NCI-H2171 (cell line): ENCODE measurements around the gene NOXO1.

Experiments used
- DNase-seq: peaks from one replicate; lab custom pipeline; 2025; lab: John Stamatoyannopoulos, UW

NOXO1 gene

DNA sequence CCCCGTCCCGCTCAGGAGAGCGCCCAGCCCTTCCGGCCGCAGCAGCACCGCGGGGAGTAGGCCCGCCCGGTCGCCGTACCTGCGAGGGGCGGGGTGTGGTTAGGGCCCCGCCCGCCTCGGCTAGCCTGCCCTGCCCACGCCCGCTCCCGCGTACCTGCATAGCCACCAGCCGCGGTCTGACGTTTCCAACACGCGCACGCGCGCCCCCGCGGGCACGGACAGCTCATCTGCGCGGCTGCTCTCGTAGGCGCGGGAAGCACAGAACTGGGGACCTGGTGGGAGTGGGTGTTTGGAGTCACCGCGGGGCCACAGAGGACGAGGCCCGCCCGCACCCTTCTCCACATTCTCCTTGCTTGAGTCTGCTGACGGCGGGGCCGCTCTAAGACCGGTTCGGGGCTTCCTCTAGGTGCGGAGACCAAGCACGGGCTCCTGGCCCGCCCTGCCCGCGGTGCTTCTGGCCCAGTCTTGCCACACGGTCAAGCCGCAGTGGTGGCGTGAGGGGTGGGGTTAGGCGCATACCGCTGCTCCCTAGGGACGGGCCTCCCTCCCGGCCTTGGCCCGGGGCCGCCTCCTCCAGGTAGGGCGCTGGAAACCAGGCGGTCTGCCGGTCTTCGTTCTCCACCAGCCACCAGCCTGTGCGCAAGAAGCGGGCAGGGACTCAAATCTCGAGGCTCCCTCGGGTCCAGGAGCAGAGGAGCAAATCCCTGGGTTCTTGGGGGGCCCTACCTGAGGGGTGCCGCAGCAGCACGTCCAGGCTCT, 1.8 kb downstream of the NOXO1 start:
- peak; percentile 18 for DNase-seq

DNA sequence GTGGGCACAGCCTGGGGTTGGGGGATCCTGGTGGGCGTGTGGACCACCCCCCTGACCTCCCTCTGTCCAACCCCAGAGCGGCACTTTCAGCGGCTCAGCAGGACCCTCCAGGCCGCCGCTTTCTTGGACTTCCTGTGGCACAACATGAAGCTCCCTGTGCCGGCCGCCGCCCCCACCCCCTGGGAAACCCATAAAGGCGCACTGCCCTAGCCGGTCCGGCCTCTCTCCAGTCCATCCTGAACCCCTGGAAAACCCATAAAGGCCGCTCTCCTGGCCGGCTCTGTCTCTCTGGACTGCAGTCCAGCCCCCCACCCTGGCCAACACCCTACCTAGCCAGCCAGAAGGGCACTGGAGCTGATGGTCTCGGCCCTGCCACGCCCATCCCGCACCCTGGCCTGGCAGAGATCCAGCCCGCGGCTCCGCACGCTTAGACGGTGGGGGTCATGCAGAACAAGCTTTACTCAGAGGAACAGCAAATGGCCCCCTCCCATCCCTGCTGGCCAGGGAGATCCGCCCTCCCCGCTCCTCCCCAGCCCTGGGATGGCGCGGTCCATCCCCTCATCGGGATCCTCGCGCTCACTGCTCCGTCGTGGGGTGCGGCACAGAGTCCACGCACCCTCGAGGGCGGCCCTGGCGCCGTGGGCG, 2.7 kb downstream of the NOXO1 start:
- DNase-seq, result no peak

DNA sequence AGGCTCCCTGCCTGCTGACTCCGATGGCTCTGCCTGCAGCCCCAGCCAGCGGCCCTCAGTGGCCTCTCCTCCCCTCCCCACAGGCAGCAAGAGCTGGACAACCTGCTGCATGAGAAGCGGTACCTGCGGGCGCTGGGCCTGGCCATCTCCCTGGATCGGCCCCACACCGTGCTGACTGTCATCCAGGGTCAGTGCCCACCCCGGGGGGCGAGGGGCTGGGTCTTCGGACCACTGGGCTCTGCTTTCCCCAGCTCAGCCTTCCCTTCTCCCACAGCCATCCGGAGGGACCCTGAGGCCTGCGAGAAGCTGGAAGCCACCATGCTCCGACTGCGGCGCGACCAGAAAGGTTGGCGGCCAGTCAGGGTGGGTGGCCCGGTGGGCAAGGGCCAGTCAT, 3.4 kb downstream of the NOXO1 start:
- no peak for DNase-seq

DNA sequence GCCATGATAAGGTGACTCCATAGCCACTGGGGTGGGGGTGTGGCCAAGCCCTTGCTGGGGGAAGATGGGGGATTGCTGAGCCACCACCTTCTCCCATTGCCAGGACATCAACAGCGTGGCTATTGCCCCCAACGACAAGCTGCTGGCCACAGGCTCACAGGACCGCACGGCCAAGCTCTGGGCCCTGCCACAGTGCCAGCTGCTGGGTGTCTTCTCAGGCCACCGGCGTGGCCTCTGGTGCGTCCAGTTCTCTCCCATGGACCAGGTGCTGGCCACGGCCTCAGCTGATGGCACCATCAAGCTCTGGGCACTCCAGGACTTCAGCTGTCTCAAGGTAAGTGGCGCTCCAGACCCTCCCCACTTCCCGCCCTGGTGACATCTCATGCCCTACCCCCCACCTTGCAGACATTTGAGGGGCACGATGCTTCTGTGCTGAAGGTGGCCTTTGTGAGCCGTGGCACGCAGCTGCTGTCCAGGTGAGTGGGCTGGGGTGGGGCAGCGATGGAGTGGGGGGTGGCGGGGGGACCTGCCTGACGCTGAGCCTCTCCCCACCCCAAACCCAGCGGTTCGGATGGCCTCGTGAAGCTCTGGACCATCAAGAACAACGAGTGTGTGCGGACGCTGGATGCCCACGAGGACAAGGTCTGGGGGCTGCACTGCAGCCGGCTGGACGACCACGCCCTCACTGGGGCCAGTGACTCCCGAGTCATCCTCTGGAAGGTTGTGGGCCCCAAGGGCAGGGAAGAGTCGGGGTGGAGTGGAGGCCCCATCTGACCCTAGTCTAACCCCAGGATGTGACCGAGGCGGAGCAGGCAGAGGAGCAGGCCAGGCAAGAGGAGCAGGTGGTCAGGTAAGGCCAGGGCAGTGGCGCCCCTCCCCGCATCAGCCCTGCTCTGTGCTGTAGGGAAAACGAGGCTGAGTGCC, 4.1 kb downstream of the NOXO1 start:
- DNase-seq, result no peak

DNA sequence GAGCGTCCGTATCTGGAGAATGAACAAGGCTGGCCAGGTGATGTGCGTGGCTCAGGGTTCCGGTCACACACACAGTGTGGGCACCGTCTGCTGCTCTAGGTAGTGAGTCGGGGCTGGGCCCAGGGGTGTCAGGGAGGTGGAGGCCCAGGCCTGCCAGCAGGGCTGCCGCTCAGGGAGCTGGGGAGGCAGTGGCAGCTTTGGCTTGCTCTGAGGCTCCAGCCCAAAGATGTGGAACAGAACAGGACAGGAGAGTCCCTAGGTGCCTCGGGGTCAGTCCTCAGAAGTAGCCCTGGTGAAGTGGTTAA, 5.1 kb downstream of the NOXO1 start:
- DNase-seq, result no peak

DNA sequence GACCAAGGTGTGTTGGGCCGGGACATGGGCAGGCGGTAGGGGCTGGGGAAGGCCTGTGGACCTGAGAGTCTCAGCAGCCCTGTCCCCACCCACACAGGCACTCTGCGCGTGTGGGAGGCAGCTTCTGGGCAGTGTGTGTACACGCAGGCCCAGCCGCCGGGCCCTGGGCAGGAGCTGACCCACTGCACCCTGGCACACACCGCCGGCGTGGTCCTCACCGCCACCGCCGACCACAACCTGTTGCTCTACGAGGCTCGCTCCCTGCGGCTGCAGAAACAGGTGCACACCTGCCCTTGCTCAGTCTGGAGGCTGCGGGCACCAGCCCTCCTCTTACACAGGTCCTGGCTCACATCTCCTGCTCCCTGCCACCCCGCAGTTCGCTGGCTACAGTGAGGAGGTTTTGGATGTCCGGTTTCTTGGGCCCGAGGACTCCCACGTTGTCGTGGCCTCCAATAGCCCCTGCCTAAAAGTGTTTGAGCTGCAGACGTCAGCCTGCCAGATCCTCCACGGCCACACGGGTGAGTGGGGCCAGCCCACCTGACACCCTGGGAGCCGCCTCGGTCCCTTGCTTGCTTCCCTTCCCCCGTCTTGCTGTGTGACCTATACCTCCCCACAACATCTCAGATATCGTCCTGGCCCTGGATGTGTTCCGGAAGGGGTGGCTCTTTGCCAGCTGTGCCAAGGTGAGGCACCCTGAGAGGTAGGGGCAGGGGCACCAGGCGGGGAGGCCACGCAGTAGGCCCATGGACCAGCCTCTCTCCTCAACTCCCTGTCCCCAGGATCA, 5.6 kb downstream of the NOXO1 start:
- DNase-seq, result no peak

DNA sequence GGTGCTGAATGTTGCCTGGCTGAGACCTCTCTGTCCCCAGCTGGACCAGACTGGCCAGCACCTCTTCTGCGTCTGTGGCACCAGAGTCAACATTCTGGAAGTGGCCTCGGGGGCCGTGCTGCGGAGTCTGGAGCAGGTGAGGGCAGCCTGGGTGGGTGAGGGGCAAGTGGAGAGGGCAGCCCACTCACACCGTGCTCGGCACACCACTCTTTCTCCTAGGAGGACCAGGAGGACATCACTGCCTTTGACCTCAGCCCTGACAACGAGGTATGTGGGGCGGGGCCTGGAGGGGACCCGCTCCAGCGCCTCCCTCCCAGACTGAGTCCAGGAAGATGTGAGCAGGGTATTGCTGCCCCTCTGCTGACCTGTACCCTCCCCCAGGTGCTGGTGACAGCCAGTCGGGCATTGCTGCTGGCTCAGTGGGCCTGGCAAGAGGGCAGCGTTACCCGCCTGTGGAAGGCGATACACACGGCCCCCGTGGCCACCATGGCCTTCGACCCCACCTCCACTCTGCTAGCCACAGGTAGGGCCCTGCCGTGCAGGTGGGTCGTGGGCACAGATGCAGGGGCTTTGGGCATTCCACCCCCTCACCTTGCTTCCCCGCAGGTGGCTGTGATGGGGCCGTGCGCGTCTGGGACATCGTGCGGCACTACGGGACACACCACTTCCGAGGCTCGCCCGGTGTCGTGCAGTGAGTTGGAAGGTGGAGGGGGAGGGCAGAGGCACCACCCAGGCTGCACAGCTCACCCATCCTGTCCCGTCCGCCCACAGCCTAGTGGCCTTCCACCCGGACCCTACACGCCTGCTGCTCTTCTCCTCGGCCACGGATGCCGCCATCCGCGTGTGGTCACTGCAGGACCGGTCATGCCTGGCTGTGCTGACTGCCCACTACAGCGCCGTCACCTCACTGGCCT, 6.9 kb downstream of the NOXO1 start:
- no peak for DNase-seq

DNA sequence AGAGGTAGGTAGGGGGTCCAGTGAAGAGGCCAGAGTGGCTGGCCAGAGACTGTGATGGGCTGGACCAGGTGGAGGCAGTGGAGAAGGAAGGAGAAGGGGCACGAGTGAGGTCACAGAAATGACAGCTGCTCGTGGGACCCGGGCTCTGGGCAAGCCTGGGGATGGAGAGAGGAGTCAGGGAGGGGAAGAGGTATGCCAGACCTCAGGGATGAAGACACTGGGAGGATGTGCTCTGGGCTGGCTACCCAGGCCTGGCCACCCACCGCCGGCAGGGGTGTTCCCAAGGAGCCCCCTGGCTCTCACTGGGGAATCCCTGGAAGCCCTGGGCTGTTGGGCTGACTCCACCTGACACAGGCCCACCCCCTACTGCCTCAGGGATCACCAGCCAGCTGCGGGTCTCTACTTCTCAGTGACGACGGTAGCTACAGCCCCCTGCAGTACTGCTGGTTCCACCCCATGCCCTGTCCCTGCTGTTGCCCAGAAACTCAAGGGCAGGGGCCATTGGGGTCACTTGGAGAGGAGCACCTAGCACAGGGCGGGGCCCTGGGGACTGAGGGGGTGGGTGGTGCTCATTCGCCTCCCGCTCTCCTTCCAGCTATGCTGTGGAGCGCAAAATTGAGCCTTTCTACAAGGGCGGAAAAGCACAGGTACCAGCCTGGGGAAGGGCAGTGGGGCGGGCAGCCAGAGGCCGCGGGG, 7.7 kb downstream of the NOXO1 start:
- no peak for DNase-seq

DNA sequence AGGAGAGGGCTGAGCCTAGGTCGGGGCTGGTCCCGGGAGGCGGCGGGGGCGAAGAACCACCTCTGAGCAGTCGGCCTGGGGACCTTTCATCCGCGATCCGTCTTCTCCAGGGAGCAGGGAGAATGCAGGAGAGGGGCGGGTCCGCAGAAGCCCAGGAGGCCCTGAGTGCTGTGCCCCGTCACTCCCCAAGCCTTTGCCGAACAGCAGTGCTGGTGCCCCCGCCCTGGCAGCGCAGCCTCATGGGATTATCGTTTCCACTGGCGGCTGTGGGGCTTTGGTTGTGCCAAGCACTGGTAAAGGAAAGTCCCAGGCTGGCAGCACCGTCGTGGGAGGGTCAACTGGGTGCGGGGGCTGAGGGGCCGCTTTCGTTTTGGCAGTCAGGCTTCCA, 8.8 kb downstream of the NOXO1 start:
- DNase-seq, result no peak

DNA sequence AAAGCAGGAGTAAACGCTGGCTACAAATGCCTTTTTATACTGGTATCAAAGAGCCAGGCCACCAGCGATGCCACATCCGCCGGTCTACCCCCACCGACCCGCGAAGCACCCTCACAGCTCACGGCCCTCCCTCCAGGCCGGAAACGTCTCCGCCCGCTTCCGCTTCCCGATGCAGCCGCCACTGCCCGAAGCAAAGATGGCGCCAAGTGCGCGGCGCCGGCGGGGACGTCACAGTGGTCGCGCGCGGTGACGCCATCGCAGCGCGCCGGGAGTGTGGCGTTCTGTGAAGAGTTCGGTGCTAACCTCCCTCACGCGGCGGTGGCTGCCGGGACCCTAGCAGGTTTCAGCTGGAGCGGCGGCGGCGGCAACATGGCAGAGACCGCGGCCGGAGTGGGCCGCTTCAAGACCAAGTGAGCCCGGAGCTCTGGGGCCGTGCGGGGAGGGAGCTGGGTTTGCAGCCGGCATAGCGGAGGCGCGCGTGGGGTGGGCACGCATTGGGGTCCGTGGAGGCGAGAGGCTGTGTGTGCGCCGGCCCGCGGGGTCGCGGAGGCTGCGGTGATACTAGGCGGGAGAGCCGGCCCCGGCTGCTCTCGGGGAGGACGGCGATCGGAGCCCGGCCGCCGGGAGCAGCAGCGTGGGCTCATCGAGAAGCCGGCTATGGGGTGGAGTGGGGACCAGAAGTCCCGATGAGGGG, 9.3 kb downstream of the NOXO1 start, which contains the start of gene TBL3:
TSS of gene TBL3 (plus strand) at position 258 of the 694 bp plus-strand sequence. CDS start at position 370, 112 bp downstream.
- DNase-seq, result peak; percentile 94

DNA sequence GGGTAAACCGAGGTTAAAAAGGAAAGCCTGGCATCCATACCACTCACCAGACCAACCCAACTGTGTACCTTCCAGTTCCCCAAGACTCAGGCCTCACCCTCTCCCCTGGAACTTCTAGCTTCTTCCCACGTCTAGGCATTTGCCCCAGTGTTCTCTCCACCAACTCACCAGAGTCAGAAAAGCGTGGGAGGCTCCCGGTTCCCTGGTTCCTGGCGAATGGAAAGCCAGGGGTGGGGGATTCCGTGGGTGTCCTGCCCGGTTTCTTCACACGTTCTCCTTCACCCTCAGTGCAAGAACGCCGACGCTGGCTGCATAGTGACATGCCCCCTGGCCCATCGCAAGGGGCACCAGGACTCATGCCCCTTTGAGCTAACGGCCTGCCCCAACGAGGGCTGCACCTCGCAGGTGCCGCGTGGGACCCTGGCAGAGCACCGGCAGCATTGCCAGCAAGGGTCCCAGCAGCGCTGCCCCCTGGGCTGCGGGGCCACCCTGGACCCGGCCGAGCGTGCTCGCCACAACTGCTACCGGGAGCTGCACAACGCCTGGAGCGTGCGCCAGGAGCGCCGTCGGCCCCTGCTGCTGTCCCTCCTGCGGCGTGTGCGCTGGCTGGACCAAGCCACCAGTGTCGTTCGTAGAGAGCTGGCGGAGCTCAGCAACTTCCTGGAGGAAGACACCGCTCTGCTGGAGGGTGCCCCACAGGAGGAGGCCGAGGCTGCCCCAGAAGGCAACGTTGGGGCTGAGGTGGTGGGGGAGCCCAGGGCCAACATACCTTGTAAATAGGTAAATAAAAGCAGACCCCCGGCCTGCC, 12.9 kb downstream of the NOXO1 start:
- DNase-seq, result no peak

DNA sequence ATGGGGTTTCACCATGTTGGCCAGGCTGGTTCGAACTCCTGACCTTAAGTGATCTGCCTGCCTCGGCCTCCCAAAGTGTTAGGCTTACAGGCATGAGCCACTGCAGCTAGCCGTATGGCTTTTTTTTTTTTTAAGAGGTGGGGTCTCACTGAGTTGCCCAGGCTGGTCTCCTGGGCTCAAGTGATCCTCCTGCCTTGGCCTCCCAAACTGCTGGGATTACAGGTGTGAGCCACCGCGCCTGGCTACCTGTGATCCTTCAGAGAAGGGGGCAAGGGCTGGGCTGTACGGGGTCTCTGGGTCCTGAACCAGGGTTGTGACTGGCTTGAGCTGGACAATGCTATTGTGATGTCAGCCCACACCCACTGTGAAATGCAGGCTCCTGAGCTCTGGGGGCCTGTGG, 14.8 kb downstream of the NOXO1 start, which contains the start of gene RNF151:
TSS of gene RNF151 (plus strand) at position 397 of the 400 bp plus-strand sequence. CDS start 26 bp downstream, outside the sequence.
- DNase-seq, result no peak

DNA sequence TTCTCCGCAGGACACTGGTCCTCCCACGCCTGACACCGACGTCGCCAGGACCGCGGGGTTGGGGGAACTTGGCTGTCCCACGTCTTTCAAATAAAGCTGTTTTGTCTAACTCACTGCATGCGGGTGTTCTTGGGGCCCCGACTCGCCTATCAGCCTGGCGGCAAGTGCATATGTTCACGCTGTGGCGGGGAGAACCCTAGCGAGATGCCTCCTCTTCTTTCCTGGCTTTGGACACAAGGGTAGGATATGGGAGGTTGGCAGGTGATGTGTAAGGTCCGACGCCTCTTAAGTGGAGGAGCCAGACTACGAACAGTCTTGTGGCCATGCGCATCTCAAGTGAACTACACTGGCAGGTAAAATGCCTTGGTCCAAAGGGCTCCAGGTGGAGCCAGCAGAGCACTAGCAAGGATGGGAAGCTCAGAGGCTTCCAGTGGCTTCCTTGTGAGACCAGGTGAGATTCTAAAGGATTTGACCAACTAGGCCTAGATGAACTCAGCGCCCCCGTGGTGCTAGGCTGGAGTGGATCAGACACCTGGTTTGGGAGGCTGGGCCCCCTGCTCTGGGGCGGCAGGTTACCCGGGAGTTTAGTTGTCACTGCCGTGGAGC, 15.8 kb downstream of the NOXO1 start:
- no peak for DNase-seq

DNA sequence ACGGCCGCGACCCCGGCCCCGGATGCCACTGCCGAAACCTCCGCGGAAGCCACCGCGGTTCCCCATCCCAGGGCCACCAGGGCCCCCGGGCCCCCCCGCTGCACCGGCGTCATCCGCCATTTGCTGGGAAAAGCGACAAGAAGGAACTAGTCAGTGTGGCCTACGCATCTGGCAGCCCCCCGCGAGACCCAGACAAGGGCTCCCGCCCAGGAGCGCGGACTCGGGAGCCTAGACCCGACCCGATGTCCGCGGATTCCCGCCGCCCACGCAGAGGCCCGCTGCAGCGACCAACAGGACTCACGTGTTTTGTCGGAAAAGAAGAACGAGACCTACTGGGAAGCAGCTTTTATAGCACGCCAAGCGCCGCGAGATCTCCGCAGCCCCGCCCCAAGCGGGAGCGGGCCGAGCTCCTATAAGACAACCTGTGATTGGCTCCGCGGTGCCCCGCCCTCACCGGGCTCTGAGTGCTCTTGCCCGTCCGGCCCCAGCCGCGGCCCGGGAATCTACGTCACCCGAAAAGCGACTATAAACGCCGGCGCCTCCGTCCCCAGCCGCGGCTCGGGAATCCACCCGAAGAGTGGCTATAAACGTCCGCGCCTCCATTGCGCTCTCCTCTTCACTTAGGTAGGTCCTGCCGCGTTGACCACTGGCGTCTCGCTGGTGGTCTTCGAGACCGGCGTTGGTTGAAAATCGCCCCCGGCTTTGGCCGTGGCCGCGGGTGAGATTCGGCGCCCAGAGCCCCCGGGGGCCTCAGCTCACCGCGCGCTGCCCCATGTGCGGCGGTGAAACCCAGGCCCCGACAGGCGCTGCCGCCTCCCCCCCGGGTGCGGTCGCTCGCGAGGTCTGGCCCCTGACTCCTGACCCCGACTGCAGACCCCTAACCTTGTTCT, 16.5 kb downstream of the NOXO1 start, which contains the start of gene RPS2:
TSS of gene RPS2 (minus strand) at position 321 of the 890 bp plus-strand sequence. CDS start at position 120, 201 bp downstream.
- DNase-seq, result peak; percentile 97

DNA sequence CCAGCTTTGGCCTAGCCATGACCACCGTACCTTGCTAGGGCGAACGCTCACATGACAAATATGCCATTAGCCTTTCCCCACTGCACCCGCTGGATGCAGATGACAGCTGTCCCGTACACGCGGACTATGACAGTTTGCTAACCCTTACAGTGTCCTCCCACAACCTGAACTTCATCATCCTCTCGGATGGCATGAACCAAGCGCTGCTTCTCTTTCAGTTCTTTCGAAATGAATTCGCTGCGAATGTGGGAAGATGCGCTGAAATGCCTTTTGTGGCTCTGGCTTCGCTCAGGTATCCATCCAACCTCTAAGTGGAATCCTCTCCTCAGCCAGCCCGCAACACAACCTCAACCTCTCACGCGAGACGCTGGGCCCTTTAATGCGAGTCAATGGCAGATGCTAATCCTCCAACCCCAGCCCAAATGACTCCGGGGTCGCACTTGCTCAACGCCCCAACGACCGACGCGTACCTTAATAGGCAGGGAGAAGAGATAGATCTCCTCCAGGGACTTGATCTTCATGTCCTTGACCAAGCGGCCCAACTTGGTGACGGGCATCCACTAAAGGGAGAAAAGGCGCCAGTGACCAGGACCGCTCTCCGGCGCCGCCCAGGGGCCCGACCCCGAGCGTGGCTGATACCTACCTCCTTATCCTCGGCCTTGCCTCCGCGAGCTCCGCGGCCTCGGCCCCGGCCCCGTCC, 17.3 kb downstream of the NOXO1 start:
- no peak for DNase-seq
